ENCODE results near the gene VOPP1.

GRCh38 chr7:55565681-55566080 is 6.6 kb downstream of the VOPP1 start:
- TF ChIP-seq, protein P1, sequence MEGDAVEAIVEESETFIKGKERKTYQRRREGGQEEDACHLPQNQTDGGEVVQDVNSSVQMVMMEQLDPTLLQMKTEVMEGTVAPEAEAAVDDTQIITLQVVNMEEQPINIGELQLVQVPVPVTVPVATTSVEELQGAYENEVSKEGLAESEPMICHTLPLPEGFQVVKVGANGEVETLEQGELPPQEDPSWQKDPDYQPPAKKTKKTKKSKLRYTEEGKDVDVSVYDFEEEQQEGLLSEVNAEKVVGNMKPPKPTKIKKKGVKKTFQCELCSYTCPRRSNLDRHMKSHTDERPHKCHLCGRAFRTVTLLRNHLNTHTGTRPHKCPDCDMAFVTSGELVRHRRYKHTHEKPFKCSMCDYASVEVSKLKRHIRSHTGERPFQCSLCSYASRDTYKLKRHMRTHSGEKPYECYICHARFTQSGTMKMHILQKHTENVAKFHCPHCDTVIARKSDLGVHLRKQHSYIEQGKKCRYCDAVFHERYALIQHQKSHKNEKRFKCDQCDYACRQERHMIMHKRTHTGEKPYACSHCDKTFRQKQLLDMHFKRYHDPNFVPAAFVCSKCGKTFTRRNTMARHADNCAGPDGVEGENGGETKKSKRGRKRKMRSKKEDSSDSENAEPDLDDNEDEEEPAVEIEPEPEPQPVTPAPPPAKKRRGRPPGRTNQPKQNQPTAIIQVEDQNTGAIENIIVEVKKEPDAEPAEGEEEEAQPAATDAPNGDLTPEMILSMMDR (conservative IDR thresholded peaks at IDR 0.05; ENCODE audit: low read depth, low read length), result no peak
- TF ChIP-seq EZH2phosphoT487 (IDR thresholded peaks at IDR 0.05; ENCODE audit: borderline replicate concordance, low read length), result no peak
